ENCODE measurements around the gene SLC35D1.

The SLC35D1 gene

GRCh38 chr1:67031859-67032247 lies 22.1 kb downstream of the SLC35D1 start:
- Histone ChIP-seq H3K27me3 (ENCODE audit: insufficient read depth, low read length) (no peaks in the 10 kb centered on the region), H3K9me2 (ENCODE audit: low read depth, low read length) (no peaks in the 10 kb centered on the region), H3F3A (ENCODE audit: insufficient read depth, low read length) (no peaks in the 10 kb centered on the region), H3K4me2 (ENCODE audit: low read length) (no peak overlapping the region), H3K4me3 (ENCODE audit: low read depth, low read length, poor library complexity, severe bottlenecking) (no peak overlapping the region), H2AFZ (ENCODE audit: low read length) (no peak overlapping the region), H4K20me1 (ENCODE audit: insufficient read depth, low read length) (no peaks in the 10 kb centered on the region), H3K79me2 (ENCODE audit: insufficient read depth, low read length) (no peaks in the 10 kb centered on the region), H3K27ac (ENCODE audit: low read depth, low read length, poor library complexity, severe bottlenecking) (no peak overlapping the region), H3K9me3 (ENCODE audit: low read length) (no peaks in the 10 kb centered on the region), H3K9ac (ENCODE audit: low read length) (no peak overlapping the region), H3K36me3 (ENCODE audit: insufficient read depth, low read length) (peaks cover 39% of the 10 kb centered on the region), H3K4me1 (ENCODE audit: insufficient read depth, low read length, severe bottlenecking) (no peaks in the 10 kb centered on the region)
- TF ChIP-seq EZH2 (IDR thresholded peaks at IDR 0.05; ENCODE audit: borderline replicate concordance, low read length) = no peak
- TF ChIP-seq, protein P1, sequence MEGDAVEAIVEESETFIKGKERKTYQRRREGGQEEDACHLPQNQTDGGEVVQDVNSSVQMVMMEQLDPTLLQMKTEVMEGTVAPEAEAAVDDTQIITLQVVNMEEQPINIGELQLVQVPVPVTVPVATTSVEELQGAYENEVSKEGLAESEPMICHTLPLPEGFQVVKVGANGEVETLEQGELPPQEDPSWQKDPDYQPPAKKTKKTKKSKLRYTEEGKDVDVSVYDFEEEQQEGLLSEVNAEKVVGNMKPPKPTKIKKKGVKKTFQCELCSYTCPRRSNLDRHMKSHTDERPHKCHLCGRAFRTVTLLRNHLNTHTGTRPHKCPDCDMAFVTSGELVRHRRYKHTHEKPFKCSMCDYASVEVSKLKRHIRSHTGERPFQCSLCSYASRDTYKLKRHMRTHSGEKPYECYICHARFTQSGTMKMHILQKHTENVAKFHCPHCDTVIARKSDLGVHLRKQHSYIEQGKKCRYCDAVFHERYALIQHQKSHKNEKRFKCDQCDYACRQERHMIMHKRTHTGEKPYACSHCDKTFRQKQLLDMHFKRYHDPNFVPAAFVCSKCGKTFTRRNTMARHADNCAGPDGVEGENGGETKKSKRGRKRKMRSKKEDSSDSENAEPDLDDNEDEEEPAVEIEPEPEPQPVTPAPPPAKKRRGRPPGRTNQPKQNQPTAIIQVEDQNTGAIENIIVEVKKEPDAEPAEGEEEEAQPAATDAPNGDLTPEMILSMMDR (IDR thresholded peaks at IDR 0.05; ENCODE audit: low read length) = no peak

DNA sequence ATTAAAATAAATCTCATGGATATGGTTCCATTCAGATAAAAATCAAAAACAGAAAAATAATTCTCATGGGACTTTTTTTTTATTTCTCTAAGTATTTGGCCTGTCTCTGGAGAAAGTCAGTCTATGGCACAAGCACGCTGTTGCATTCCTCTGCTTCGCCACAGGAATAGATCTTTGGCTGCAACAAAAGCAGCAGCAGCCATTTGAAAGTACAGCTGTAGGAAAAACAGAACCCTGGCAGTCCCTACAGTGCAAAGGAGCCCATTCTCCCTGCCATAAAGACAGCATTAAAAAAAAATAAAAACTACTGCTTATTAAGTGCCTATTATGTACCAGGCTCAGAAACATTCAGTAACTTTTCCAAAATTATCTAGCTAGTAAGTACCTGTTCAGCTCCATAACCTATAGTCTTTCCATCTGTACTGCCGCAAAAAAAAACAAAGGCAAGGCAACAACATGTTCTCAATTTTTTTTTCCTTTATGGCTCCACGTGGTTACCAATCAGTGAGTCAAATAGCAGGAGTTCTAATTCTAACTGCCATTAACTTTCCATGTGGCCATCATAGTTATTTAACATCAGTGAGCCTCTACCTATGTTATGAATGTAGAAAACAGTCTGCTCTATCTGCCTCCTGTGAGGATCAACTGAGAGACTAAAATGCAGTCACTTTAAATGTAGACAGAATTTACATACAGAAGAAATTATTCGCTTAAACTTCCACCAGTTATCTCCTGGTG lies 22.7 kb downstream of the SLC35D1 start:
- Histone ChIP-seq H2AFZ (ENCODE audit: low read length) (no peak overlapping the region), H3K36me3 (ENCODE audit: insufficient read depth, low read length) (peaks cover 36% of the 10 kb centered on the region), H3K4me3 (ENCODE audit: low read depth, low read length, poor library complexity, severe bottlenecking) (no peak overlapping the region), H3K9me3 (ENCODE audit: low read length) (no peaks in the 10 kb centered on the region), H4K20me1 (ENCODE audit: insufficient read depth, low read length) (no peaks in the 10 kb centered on the region), H3K79me2 (ENCODE audit: insufficient read depth, low read length) (no peaks in the 10 kb centered on the region), H3F3A (ENCODE audit: insufficient read depth, low read length) (no peaks in the 10 kb centered on the region), H3K27ac (ENCODE audit: low read depth, low read length, poor library complexity, severe bottlenecking) (no peak overlapping the region), H3K4me1 (ENCODE audit: insufficient read depth, low read length, severe bottlenecking) (no peaks in the 10 kb centered on the region), H3K9ac (ENCODE audit: low read length) (no peak overlapping the region), H3K9me2 (ENCODE audit: low read depth, low read length) (no peaks in the 10 kb centered on the region), H3K4me2 (ENCODE audit: low read length) (no peak overlapping the region), H3K27me3 (ENCODE audit: insufficient read depth, low read length) (no peaks in the 10 kb centered on the region)
- TF ChIP-seq, protein P1 (IDR thresholded peaks at IDR 0.05; ENCODE audit: low read length) = no peak
- TF ChIP-seq EZH2 (IDR thresholded peaks at IDR 0.05; ENCODE audit: borderline replicate concordance, low read length) = no peak

DNA sequence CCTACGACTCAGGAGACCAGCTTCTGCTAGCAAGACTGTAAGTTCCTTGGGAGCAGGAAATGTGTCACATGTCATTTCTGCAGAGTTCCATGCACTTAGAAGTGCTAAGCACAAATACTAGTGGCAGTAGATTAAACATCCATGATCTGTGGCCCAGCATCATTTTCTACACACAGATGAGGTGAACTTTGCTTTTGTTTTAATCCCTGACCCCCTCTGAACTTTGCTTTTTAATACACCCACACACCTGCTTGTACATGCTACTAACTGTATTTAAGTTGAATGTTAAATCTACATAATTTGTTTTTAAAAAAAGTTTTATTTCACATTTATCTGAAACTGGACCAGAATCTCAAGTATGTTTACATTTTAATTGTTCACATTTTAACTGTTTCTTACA lies 24.5 kb downstream of the SLC35D1 start:
- TF ChIP-seq, protein P1 (IDR thresholded peaks at IDR 0.05; ENCODE audit: low read length) = no peak
- TF ChIP-seq EZH2 (IDR thresholded peaks at IDR 0.05; ENCODE audit: borderline replicate concordance, low read length) = no peak
- no peak overlapping the region for H3K4me2 ChIP-seq (ENCODE audit: low read length)

More for the DNA sequence above, 24.5 kb downstream of the SLC35D1 start:
- Histone ChIP-seq H4K20me1 (ENCODE audit: insufficient read depth, low read length) (no peaks in the 10 kb centered on the region), H3K9me3 (ENCODE audit: low read length) (no peaks in the 10 kb centered on the region), H3K27me3 (ENCODE audit: insufficient read depth, low read length) (no peaks in the 10 kb centered on the region), H3K9ac (ENCODE audit: low read length) (no peak overlapping the region), H3K4me1 (ENCODE audit: insufficient read depth, low read length, severe bottlenecking) (no peaks in the 10 kb centered on the region), H2AFZ (ENCODE audit: low read length) (no peak overlapping the region), H3K9me2 (ENCODE audit: low read depth, low read length) (no peaks in the 10 kb centered on the region), H3K4me3 (ENCODE audit: low read depth, low read length, poor library complexity, severe bottlenecking) (no peak overlapping the region), H3K36me3 (ENCODE audit: insufficient read depth, low read length) (peaks cover 42% of the 10 kb centered on the region), H3K79me2 (ENCODE audit: insufficient read depth, low read length) (no peaks in the 10 kb centered on the region), H3K27ac (ENCODE audit: low read depth, low read length, poor library complexity, severe bottlenecking) (no peak overlapping the region), H3F3A (ENCODE audit: insufficient read depth, low read length) (no peaks in the 10 kb centered on the region)
